Chondrocyte (in vitro differentiated cells): ENCODE data around the gene TEX13A. TPM values are rescaled to one million over a fixed set of nuclear protein-coding genes. Genes with fewer than 3 reads are reported as not detected.

Experiments used
- DNase-seq: peaks from one replicate; pipeline ENCODE4 v3.0.0; 2021; ENCODE audit warnings: mixed read lengths, low spot score
- H3K27ac Mint-ChIP-seq: one replicate; pipeline ENCODE4 v1.8.0; 2021; ENCODE audit warnings: mild to moderate bottlenecking, moderate library complexity, mixed read lengths; ENCODE audit not compliant: unreplicated experiment
- H3K27me3 Mint-ChIP-seq: 2 replicates; pipeline ENCODE4 v1.8.0; 2021; ENCODE audit warnings: low read depth, mixed read lengths
- H3K36me3 Mint-ChIP-seq: 2 replicates; pipeline ENCODE4 v1.8.0; 2021; ENCODE audit warnings: low read depth, mixed read lengths
- H3K4me1 Mint-ChIP-seq: 2 replicates; pipeline ENCODE4 v1.8.0; 2021; ENCODE audit warnings: low read depth, mild to moderate bottlenecking, mixed read lengths
- H3K4me3 Mint-ChIP-seq: one replicate; pipeline ENCODE4 v1.8.0; 2021; ENCODE audit warnings: mild to moderate bottlenecking, moderate library complexity, mixed read lengths; ENCODE audit not compliant: unreplicated experiment
- H3K9me3 Mint-ChIP-seq: 2 replicates; pipeline ENCODE4 v1.8.0; 2021; ENCODE audit warnings: low read depth, mixed read lengths
- total RNA-seq: library from RNA; stranded (reverse); gene quantifications from 3 replicates; pipeline ENCODE4 v1.2.1, GENCODE V29; 2021
- TF ChIP-seq, protein P1 (sequence below): fragments of 200-600 bp; sonication (generic); IDR thresholded peaks from 2 replicates; pipeline ENCODE4 v1.5.0; 2021; ENCODE audit warnings: antibody characterized with exemption, mild to moderate bottlenecking, moderate library complexity

The TEX13A gene
- total RNA-seq, 1 donor from 2014 or later = not detected

DNA sequence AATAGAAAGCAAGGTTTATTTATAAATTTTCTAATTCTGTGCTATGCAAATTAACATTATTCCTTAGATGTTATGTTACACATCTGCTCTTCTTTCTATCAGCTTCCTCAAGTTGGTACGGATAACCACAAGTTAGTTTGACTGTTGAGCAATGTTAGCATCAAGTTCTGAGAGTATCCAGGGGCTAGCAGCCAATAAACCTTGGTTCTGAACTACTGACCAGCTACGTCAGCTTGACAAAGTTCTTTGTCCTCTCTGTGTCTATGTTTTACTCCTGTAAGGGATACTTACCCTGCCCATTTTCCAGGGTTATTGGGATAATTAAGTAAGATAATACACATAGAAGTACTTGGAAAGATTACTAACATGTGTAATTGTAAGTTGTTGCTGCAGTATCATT, 8.1 kb upstream of the TEX13A start:
- Mint-ChIP-seq H3K9me3 (no peaks in the 10 kb centered on the region), H3K36me3 (no peaks in the 10 kb centered on the region), H3K4me1 (no peaks in the 10 kb centered on the region), H3K27ac (no peak overlapping the region), H3K27me3 (peaks cover 2% of the 10 kb centered on the region), H3K4me3 (no peak overlapping the region)
- DNase-seq = no peak
- TF ChIP-seq, protein P1, sequence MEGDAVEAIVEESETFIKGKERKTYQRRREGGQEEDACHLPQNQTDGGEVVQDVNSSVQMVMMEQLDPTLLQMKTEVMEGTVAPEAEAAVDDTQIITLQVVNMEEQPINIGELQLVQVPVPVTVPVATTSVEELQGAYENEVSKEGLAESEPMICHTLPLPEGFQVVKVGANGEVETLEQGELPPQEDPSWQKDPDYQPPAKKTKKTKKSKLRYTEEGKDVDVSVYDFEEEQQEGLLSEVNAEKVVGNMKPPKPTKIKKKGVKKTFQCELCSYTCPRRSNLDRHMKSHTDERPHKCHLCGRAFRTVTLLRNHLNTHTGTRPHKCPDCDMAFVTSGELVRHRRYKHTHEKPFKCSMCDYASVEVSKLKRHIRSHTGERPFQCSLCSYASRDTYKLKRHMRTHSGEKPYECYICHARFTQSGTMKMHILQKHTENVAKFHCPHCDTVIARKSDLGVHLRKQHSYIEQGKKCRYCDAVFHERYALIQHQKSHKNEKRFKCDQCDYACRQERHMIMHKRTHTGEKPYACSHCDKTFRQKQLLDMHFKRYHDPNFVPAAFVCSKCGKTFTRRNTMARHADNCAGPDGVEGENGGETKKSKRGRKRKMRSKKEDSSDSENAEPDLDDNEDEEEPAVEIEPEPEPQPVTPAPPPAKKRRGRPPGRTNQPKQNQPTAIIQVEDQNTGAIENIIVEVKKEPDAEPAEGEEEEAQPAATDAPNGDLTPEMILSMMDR = no peak

DNA sequence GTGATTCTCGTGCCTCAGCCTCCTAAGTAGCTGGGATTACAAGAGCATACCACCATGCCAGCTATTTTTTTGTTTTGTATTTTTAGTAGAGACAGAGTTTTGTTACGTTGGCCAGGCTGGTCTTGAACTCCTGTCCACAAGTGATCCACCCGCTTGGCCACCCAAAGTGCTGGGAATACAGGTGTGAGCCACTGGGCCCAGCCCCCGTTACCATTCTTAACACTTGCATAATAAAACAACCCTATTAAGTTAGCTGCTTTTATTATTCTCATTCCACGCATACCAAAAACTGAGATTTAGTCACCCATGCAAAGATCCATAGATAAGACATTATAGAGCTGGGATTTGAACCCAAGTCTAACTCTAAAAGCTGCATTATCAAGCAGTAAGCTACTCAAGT, 6.0 kb upstream of the TEX13A start:
- H3K27me3 Mint-ChIP-seq = peaks cover 5% of the 10 kb centered on the region
- TF ChIP-seq, protein P1 = no peak
- H3K9me3 Mint-ChIP-seq = no peaks in the 10 kb centered on the region
- H3K4me1 Mint-ChIP-seq = no peaks in the 10 kb centered on the region
- no peak overlapping the region for H3K27ac Mint-ChIP-seq
- no peak for DNase-seq
- no peak overlapping the region for H3K4me3 Mint-ChIP-seq
- no peaks in the 10 kb centered on the region for H3K36me3 Mint-ChIP-seq

DNA sequence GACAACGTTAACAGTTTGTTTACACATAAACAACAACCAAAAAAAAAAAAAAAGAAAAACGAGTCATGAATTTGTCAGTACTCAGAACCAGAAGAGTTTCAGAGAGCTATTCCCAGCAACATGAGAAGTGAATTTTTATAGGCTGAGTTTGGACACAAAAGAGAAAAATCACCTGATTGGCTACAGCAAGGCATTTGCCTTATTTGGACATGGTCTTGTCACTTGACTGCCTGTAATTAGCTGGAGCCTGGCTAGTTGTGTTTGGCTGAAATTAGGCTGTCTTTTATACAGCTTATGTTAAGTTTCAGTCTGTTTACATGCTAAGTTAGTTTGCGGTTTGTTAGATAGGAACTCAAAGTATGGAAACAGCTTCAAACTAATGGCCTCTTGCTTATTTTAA, 880 bp upstream of the TEX13A start:
- peaks cover 16% of the 10 kb centered on the region for H3K9me3 Mint-ChIP-seq
- H3K4me1 Mint-ChIP-seq = no peaks in the 10 kb centered on the region
- H3K4me3 Mint-ChIP-seq = no peak overlapping the region
- no peaks in the 10 kb centered on the region for H3K36me3 Mint-ChIP-seq
- no peak overlapping the region for H3K27ac Mint-ChIP-seq
- no peak for DNase-seq
- TF ChIP-seq, protein P1 = no peak
- peaks cover 5% of the 10 kb centered on the region for H3K27me3 Mint-ChIP-seq

DNA sequence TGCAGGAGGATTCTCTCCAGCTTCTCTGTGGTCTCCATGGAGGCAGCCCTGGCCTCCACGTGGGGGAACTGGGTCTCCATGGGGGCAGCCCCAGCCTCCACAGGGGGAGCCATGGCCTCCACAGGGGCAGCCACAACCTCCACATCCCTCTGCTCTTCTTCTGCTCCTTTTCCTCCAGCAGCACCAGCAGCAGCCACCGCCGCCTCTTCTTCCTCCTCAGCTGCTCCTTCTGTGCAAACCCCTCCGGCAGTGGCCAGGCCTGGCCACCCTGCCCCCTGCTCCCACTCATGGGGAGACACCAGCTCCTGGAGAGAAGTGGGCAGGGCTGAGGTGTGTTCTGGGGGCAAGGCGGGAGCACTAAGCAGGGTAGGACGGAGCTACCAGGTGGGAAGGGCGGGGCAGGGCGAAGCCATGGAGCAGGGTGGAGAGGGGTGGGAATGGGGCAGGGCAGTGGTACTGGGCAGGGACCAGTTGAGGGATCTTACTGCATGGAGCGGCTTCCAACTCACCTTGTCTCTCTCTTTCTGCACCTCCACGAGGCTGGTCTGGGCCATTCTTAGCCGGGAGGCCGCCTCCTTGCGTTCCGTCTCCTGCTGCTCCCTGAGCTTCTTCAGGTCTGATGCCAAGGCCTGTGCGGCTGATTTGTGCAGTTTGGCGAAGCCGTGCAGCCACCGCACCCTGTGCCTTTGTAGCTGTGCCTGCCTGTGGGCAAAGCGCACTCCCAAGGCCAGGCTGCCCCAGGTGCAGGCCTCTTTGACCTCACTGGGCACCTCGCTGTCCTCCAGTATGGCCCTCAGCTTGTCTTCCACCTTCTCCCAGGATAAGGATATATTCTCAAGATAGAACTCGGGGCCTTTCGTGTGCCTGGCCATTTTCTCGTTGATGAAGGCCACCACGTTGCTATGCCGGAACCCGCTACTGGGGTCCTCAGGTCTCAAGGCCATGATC, 766 bp downstream of the TEX13A start:
- Mint-ChIP-seq H3K36me3 (no peaks in the 10 kb centered on the region), H3K27ac (no peak overlapping the region), H3K9me3 (peaks cover 25% of the 10 kb centered on the region), H3K27me3 (peaks cover 5% of the 10 kb centered on the region), H3K4me1 (no peaks in the 10 kb centered on the region), H3K4me3 (no peak overlapping the region)
- TF ChIP-seq, protein P1 = no peak
- DNase-seq = peak; percentile 68

DNA sequence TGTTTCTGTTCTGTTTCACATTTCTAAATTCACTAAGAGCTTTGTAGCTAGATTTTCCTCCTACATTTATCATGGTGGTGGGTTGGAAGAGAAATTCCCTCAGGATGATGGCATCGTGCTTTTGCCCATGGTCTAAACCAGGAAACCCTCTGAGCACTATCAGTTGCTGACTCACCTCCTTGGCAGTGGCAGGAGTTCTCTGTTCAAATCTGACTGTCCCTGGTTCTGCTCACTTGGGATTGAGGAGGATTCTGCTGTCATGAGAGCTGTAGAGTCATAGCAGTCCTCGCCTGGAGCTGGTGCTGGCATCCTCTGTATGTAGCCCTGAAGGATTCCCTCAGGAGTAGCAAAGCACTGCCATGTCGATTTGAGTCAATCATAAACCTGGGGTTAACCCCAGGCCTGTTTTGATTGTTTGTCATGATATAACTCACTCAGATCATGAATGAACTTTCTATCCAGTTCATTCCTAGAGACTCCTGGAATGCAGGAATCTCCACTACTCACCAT, 9.4 kb downstream of the TEX13A start:
- no peak for DNase-seq
- Mint-ChIP-seq H3K4me3 (no peak overlapping the region), H3K9me3 (peaks cover 17% of the 10 kb centered on the region), H3K27me3 (peaks cover 2% of the 10 kb centered on the region), H3K4me1 (no peaks in the 10 kb centered on the region), H3K27ac (no peak overlapping the region), H3K36me3 (no peaks in the 10 kb centered on the region)
- TF ChIP-seq, protein P1 = no peak
